MV-4-11 (cell line): ENCODE results near the gene DLG5.

Experiments used
- DNase-seq: peaks from one replicate; lab custom pipeline; 2025; lab: John Stamatoyannopoulos, UW

Gene DLG5

GRCh38 chr10:77843264-77843663, 83.3 kb downstream of the DLG5 start:
- DNase-seq: no peak

- no peak for DNase-seq
These were observed 83.8 kb downstream of the DLG5 start for GRCh38 chr10:77842652-77843212.

GRCh38 chr10:77841711-77842375, 84.7 kb downstream of the DLG5 start:
- DNase-seq: no peak

GRCh38 chr10:77840636-77841035, 85.9 kb downstream of the DLG5 start:
- DNase-seq: no peak

- no peak for DNase-seq
These were observed 88.5 kb downstream of the DLG5 start for GRCh38 chr10:77837925-77838595.

GRCh38 chr10:77837248-77837924, 89.2 kb downstream of the DLG5 start:
- DNase-seq: peak; percentile 36

- DNase-seq: peak; percentile 87
These were observed 90.2 kb downstream of the DLG5 start for GRCh38 chr10:77836299-77836820.

GRCh38 chr10:77835669-77836086, 90.9 kb downstream of the DLG5 start:
- DNase-seq: no peak

- DNase-seq: no peak
These were observed 91.4 kb downstream of the DLG5 start for GRCh38 chr10:77834943-77835668.

GRCh38 chr10:77834540-77834939, 92.0 kb downstream of the DLG5 start:
- DNase-seq: no peak

GRCh38 chr10:77833792-77834191, 92.8 kb downstream of the DLG5 start:
- DNase-seq: no peak

- DNase-seq: no peak
These were observed 93.3 kb downstream of the DLG5 start for GRCh38 chr10:77833225-77833624.

- no peak for DNase-seq
These were observed 94.3 kb downstream of the DLG5 start for GRCh38 chr10:77832238-77832637.

- no peak for DNase-seq
These were observed 97.2 kb downstream of the DLG5 start for GRCh38 chr10:77829356-77829755.

GRCh38 chr10:77828377-77828776, 98.2 kb downstream of the DLG5 start:
- no peak for DNase-seq

- DNase-seq: no peak
These were observed 99.2 kb downstream of the DLG5 start for GRCh38 chr10:77827366-77827765.

- DNase-seq: no peak
These were observed 100.6 kb downstream of the DLG5 start for GRCh38 chr10:77825965-77826364.

- no peak for DNase-seq
These were observed 101.6 kb downstream of the DLG5 start for GRCh38 chr10:77824908-77825307.

GRCh38 chr10:77823811-77824542, 102.6 kb downstream of the DLG5 start:
- no peak for DNase-seq

GRCh38 chr10:77821551-77821950, 105.0 kb downstream of the DLG5 start:
- no peak for DNase-seq

GRCh38 chr10:77821036-77821435, 105.5 kb downstream of the DLG5 start:
- no peak for DNase-seq
